Mesenteric fat pad (tissue), 1 donor: Measurements from ENCODE around the gene CCR7. TPM values are rescaled to one million over a fixed set of nuclear protein-coding genes. Genes with fewer than 3 reads are reported as not detected.

ENCODE experiments used
- DNase-seq: peaks from one replicate; pipeline ENCODE4 v3.0.0-alpha.2; 2020; ENCODE audit warnings: low spot score
- long read RNA-seq: library from polyadenylated mRNA; unstranded; transcript quantifications from one replicate; pipeline ENCODE4 v2.0.0, GENCODE V29; 2020
- total RNA-seq: library from RNA; stranded (reverse); fragmentation: NEBNext Ultra II Directional; extraction: Animal tissue kit (Norgen Biotek cat#: 25700); gene quantifications from one replicate; pipeline ENCODE4 v1.2.1, GENCODE V29; 2021
- donor health status: DM: yes; HTN: yes; CAD: no.

Gene CCR7
- 0.39 TPM for total RNA-seq
- long read RNA-seq, partial matches to known transcripts: 0 of 6 reads
- long read RNA-seq, other reads (novel, unspliced or antisense): 5 of 6 reads

GRCh38 chr17:40564883-40565768 is at the start of gene CCR7:
TSS of gene CCR7 (minus strand) at chr17:40565472. CDS start at chr17:40565409, 63 bp downstream.
- peak; percentile 83 for DNase-seq

- DNase-seq: no peak
Observed at GRCh38 chr17:40614431-40615067, 49.3 kb upstream of the CCR7 start.

- no peak for DNase-seq
Observed at GRCh38 chr17:40613467-40614154, 48.3 kb upstream of the CCR7 start.

GRCh38 chr17:40612599-40613244 is 47.5 kb upstream of the CCR7 start:
- no peak for DNase-seq

GRCh38 chr17:40611840-40612474 is 46.7 kb upstream of the CCR7 start:
- DNase-seq: no peak

GRCh38 chr17:40610359-40610758 is 45.1 kb upstream of the CCR7 start:
- DNase-seq: no peak

- DNase-seq: no peak
Observed at GRCh38 chr17:40608061-40608581, 42.8 kb upstream of the CCR7 start.

GRCh38 chr17:40607641-40608040 is 42.4 kb upstream of the CCR7 start:
- DNase-seq: no peak

- DNase-seq: no peak
Observed at GRCh38 chr17:40606548-40607353, 41.5 kb upstream of the CCR7 start.

- DNase-seq: no peak
Observed at GRCh38 chr17:40605306-40605705, 40.0 kb upstream of the CCR7 start.

- DNase-seq: no peak
Observed at GRCh38 chr17:40604327-40605080, 39.2 kb upstream of the CCR7 start.

- no peak for DNase-seq
Observed at GRCh38 chr17:40602445-40603443, 37.5 kb upstream of the CCR7 start.

- DNase-seq: no peak
Observed at GRCh38 chr17:40600486-40601046, 35.3 kb upstream of the CCR7 start.

GRCh38 chr17:40599468-40599763 is 34.1 kb upstream of the CCR7 start:
- no peak for DNase-seq

- no peak for DNase-seq
Observed at GRCh38 chr17:40598619-40599467, 33.6 kb upstream of the CCR7 start.

- no peak for DNase-seq
Observed at GRCh38 chr17:40598301-40598618, 33.0 kb upstream of the CCR7 start.
